Mucosa of descending colon (tissue), 3 donors: ENCODE results near the gene KCTD14. TPM values are rescaled to one million over a fixed set of nuclear protein-coding genes. Genes with fewer than 3 reads are reported as not detected.

Experiments
- ATAC-seq: fragments of 200-7000 bp; cut with Tn5 transposase; one replicate; pipeline ENCODE4 v1.9.1; 2020; ENCODE audit warnings: mild to moderate bottlenecking, moderate library complexity
- DNase-seq, 3 donors: peaks; one replicate each; pipeline ENCODE4 v3.0.0-alpha.2; 2020
- H3K36me3 ChIP-seq: fragments of 200-600 bp; one replicate; pipeline ENCODE4 v1.8.0; 2021; ENCODE audit warnings: low read depth, mild to moderate bottlenecking
- H3K4me1 ChIP-seq: fragments of 200-600 bp; one replicate; pipeline ENCODE4 v1.8.0; 2021; ENCODE audit warnings: low read depth, mild to moderate bottlenecking
- H3K4me3 ChIP-seq: fragments of 200-600 bp; one replicate; pipeline ENCODE4 v1.8.0; 2021; ENCODE audit warnings: mild to moderate bottlenecking
- H3K9me3 ChIP-seq: fragments of 200-600 bp; one replicate; pipeline ENCODE4 v1.8.0; 2021; ENCODE audit warnings: mild to moderate bottlenecking
- CTCF ChIP-seq: fragments of 200-600 bp; IDR thresholded peaks from one replicate; pipeline ENCODE4 v1.8.0; 2022; ENCODE audit warnings: antibody characterized with exemption, mild to moderate bottlenecking
- intact Hi-C, 2 donors: fragments of 100-400 bp; cut with DNase I in 1 of 2; cut with micrococcal nuclease in 1 of 2; formaldehyde crosslinking; loops; one replicate each; pipeline versions ENCODE4 v1.11.0 to v1.11.1; 2022; cut with DNase I, micrococcal nuclease
- long read RNA-seq, 2 donors: library from polyadenylated mRNA; unstranded; transcript quantifications; one replicate each; pipeline ENCODE4 v2.0.0, GENCODE V29; 2019 to 2021
- total RNA-seq, 3 donors: library from RNA; stranded (reverse); fragmentation: NEBNext Ultra II Directional in 2 of 3; extraction: Animal tissue kit (Norgen Biotek cat#: 25700) in 2 of 3; gene quantifications; one replicate each; pipeline versions ENCODE4 v1.2.1 to v1.2.4, GENCODE V29; 2021 to 2023
- donor health status: DM: no; HTN: no; CAD: no; lungs with moderate emphysema.
- donor health status: DM: no; HTN: no; CAD: no.
- donor health status: DM: no; HTN: yes; CAD: no.

Gene KCTD14
- total RNA-seq: 10 to 100 TPM in 1 of 3 donors, 1 to 10 TPM in 2; 4.3 to 13.2 (median 9.9) TPM
- long read RNA-seq, donor 1, partial matches to known transcripts: 0 of 6 reads
- long read RNA-seq, donor 1, other reads (novel, unspliced or antisense): 2 of 6 reads
- long read RNA-seq, donor 2, transcript KCTD14-201 (2 exons, 1,691 nt): major isoform, 13 of 14 reads
- long read RNA-seq, donor 2, partial matches to known transcripts: 0 of 14 reads
- long read RNA-seq, donor 2, other reads (novel, unspliced or antisense): 1 of 14 reads

- ATAC-seq (peak; percentile 94), DNase-seq (peak; percentile 71 to 78 (median 77))
- no peaks in the 10 kb centered on the region for H3K36me3 ChIP-seq
- no peaks in the 10 kb centered on the region for H3K4me1 ChIP-seq
- H3K4me3 ChIP-seq: peak within 1 kb of the TSS; percentile 22
- no peak for TF ChIP-seq CTCF
- H3K9me3 ChIP-seq: no peaks in the 10 kb centered on the region
- intact Hi-C loops: no loop called here
Observed at GRCh38 chr11:78022397-78023396, at the start of gene KCTD14. TSS of gene KCTD14 (minus strand) at chr11:78023276. CDS start at chr11:78023249, 27 bp downstream.

- ATAC-seq (no peak), DNase-seq (no peak)
- H3K4me3 ChIP-seq: no peak overlapping the region
- intact Hi-C loops: no loop called here
- TF ChIP-seq CTCF: no peak
- H3K4me1 ChIP-seq: peaks cover 12% of the 10 kb centered on the region
- peaks cover 7% of the 10 kb centered on the region for H3K36me3 ChIP-seq
- H3K9me3 ChIP-seq: no peaks in the 10 kb centered on the region
Observed at GRCh38 chr11:78072455-78072854, 49.4 kb upstream of the KCTD14 start.

GRCh38 chr11:78071717-78072116 is 48.6 kb upstream of the KCTD14 start:
- ATAC-seq (no peak), DNase-seq (no peak)
- Histone ChIP-seq H3K4me3 (no peak overlapping the region), H3K4me1 (peaks cover 5% of the 10 kb centered on the region), H3K36me3 (peaks cover 7% of the 10 kb centered on the region), H3K9me3 (no peaks in the 10 kb centered on the region)
- no peak for TF ChIP-seq CTCF
- intact Hi-C loops: no loop called here

- Histone ChIP-seq H3K9me3 (no peaks in the 10 kb centered on the region), H3K36me3 (peaks cover 7% of the 10 kb centered on the region), H3K4me1 (no peaks in the 10 kb centered on the region), H3K4me3 (no peak overlapping the region)
- TF ChIP-seq CTCF: no peak
- intact Hi-C loops: no loop called here
- ATAC-seq (no peak), DNase-seq (no peak)
Observed at GRCh38 chr11:78070621-78071020, 47.5 kb upstream of the KCTD14 start.

GRCh38 chr11:78069465-78069864 is 46.4 kb upstream of the KCTD14 start:
- intact Hi-C loops: no loop called here
- DNase-seq (peak in 1 of 3 donors; percentile 25), ATAC-seq (no peak)
- no peak overlapping the region for H3K4me3 ChIP-seq
- no peaks in the 10 kb centered on the region for H3K9me3 ChIP-seq
- no peaks in the 10 kb centered on the region for H3K4me1 ChIP-seq
- peaks cover 7% of the 10 kb centered on the region for H3K36me3 ChIP-seq
- TF ChIP-seq CTCF: no peak
